GM12892 (cell line): ENCODE measurements around the gene PTPRH.
"Not testable (repeated sequence)": the region's sequence is repeated elsewhere in the genome, so short reads cannot be mapped to it uniquely, and the experiment has no call there.

Experiments used
- POLR2A ChIP-seq: IDR thresholded peaks from 2 replicates; pipeline ENCODE4 v1.6.1; 2011; ENCODE audit warnings: low read depth, low read length, control low read depth
- POLR2AphosphoS5 ChIP-seq: IDR thresholded peaks from 2 replicates; pipeline ENCODE4 v1.6.1; 2011; ENCODE audit warnings: low read depth, low read length, control low read depth

DNA sequence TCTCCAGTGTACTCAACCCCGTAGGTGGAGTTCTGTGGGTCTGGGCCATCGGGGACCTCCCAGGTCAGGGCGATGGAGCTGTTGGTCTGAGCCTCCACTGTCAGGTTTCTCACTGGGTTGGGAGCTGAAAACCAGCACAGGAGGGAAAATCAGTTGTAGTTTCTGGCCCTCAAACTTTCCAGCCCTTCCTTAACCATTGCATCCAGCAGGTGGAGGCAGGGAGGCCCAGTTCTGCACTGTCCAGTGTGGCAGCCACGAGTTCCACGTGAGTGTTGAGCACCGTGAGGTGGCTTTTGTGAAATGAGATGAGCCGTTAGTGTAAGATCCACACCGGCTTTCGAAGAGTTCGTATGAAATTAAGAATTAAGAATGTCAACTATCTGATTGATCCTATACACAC lies 7.1 kb downstream of the PTPRH start:
- TF ChIP-seq POLR2A, POLR2AphosphoS5: not testable (repeated sequence)
